Fibroblast of villous mesenchyme (primary cell): Measurements from ENCODE around the gene KHDC1L. TPM values are rescaled to one million over a fixed set of nuclear protein-coding genes. Genes with fewer than 3 reads are reported as not detected.
"Not testable (repeated sequence)": the region's sequence is repeated elsewhere in the genome, so short reads cannot be mapped to it uniquely, and the experiment has no call there.

Experiments used
- DNase-seq: peaks from one replicate; pipeline ENCODE4 v3.0.0-alpha.2; 2010; ENCODE audit warnings: low read depth
- H3K4me3 ChIP-seq: 2 replicates; pipeline ENCODE4 v1.5.1; 2011; ENCODE audit warnings: low read depth, mild to moderate bottlenecking, low read length
- total RNA-seq: library from RNA; depleted of rRNA; stranded (reverse); fragments of >200 nt; gene quantifications from 2 replicates; pipeline ENCODE4 v1.2.3, GENCODE V29; 2012
- TF ChIP-seq, protein P1 (sequence below): IDR thresholded peaks from 2 replicates; pipeline ENCODE4 v1.5.1; 2012; ENCODE audit warnings: low read depth, mild to moderate bottlenecking, low read length; ENCODE audit not compliant: insufficient read depth

KHDC1L gene, protein sequence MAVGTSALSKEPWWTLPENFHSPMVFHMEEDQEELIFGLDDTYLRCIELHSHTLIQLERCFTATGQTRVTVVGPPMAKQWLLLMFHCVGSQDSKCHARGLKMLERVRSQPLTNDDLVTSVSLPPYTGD
- total RNA-seq = 0.43 TPM in 1 of 2 replicates, not detected in the other

DNA sequence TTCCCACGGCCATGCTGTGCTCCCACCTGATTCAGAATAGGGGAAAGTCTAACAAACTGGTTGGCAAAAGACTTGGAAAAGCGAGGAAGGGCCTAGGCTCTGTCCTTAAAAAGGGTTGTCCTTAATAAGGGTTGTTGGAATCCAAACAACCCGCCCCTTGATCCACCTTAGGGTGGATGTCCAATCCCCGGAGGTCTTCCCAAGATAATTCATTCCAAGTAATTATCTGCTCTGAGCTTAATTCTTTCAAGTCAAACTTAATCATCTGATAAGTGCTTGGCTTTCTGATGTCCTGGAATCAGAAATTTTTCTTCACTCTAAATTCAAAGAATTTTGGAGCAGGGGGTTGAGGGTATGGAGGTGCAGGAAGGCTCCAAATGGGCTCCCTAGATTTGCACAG lies at the start of gene KHDC1L:
KHDC1L (minus strand) TSS at position 101 of the 400 bp plus-strand sequence; CDS start at position 13, 88 bp downstream.
- TF ChIP-seq, protein P1, sequence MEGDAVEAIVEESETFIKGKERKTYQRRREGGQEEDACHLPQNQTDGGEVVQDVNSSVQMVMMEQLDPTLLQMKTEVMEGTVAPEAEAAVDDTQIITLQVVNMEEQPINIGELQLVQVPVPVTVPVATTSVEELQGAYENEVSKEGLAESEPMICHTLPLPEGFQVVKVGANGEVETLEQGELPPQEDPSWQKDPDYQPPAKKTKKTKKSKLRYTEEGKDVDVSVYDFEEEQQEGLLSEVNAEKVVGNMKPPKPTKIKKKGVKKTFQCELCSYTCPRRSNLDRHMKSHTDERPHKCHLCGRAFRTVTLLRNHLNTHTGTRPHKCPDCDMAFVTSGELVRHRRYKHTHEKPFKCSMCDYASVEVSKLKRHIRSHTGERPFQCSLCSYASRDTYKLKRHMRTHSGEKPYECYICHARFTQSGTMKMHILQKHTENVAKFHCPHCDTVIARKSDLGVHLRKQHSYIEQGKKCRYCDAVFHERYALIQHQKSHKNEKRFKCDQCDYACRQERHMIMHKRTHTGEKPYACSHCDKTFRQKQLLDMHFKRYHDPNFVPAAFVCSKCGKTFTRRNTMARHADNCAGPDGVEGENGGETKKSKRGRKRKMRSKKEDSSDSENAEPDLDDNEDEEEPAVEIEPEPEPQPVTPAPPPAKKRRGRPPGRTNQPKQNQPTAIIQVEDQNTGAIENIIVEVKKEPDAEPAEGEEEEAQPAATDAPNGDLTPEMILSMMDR = no peak
- no peak within 1 kb of the TSS for H3K4me3 ChIP-seq
- no peak for DNase-seq

DNA sequence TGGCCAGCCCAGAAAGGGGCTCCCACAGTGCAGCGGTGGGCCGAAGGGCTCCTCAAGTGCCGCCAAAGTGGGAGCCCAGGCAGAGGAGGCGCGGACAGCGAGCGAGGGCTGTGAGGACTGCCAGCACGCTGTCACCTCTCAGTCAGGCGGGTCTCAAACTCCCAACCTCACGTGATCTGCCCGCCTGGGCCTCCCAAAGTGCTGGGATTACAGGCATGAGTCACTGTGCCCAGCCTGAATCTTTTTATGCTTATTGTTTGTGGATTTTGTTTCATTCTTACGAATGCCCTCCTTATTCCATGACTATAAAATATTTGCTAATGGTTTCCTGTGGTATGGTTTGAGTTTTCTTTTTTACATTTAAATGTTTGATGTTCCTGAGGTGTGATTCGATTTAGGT lies 44.0 kb upstream of the KHDC1L start:
- not testable (repeated sequence) for DNase-seq, H3K4me3 ChIP-seq

DNA sequence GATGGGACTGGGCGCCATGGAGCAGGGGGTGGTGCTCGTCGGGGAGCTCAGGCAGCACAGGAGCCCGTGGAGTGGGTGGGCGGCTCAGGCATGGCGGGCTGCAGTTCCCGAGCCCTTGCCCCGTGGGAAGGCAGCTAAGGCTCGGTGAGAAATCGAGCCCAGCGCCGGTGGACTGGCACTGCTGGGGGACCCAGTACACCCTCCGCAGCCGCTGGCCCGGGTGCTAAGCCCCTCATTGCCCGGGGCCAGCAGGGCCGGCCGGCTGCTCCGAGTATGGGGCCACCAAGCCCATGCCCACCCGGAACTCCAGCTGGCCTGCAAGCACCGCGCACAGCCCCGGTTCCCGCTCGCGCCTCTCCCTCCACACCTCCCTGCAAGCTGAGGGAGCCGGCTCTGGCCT lies 43.6 kb upstream of the KHDC1L start:
- not testable (repeated sequence) for H3K4me3 ChIP-seq, DNase-seq

DNA sequence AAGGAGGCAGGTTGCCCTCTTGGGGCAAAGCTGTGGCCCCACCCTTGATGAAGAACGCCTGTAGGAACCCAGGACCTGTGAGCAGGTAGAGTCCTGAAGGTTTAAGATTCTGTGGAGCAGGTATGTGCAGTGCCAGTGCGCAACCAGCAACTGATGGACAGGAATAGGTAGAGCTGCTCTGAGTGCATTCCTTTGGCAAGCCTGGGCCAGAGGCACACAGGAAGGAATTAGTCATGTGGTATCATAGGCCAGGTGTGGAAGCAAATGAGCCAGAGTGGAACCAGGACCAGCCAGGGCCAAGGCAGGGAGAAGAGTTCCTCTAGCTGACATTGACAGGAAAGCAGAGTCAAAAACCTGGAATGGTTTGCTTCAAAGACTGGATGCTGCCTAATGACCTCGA lies 39.1 kb upstream of the KHDC1L start:
- TF ChIP-seq, protein P1 = no peak
- DNase-seq = no peak

DNA sequence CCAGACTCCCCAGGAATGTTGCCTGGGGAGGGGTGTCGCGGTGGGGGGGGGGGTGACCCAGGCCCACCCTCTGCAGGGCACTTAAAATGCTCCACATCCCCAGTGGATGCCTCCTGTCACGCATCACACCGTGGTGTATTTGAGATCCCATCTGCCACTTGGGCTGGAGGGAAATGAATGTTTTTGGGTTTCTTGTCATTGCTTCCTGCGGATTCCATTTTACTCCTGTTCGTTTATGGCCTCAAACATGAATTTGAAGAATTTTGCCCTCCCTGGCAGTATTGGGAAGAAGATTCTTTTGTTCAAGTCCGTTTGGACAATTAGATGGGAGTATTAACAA lies 38.2 kb upstream of the KHDC1L start:
- TF ChIP-seq, protein P1 = no peak
- DNase-seq = no peak
- H3K4me3 ChIP-seq = peak overlapping the region; percentile 85

More for the DNA sequence above, 39.1 kb upstream of the KHDC1L start:
- no peak overlapping the region for H3K4me3 ChIP-seq

DNA sequence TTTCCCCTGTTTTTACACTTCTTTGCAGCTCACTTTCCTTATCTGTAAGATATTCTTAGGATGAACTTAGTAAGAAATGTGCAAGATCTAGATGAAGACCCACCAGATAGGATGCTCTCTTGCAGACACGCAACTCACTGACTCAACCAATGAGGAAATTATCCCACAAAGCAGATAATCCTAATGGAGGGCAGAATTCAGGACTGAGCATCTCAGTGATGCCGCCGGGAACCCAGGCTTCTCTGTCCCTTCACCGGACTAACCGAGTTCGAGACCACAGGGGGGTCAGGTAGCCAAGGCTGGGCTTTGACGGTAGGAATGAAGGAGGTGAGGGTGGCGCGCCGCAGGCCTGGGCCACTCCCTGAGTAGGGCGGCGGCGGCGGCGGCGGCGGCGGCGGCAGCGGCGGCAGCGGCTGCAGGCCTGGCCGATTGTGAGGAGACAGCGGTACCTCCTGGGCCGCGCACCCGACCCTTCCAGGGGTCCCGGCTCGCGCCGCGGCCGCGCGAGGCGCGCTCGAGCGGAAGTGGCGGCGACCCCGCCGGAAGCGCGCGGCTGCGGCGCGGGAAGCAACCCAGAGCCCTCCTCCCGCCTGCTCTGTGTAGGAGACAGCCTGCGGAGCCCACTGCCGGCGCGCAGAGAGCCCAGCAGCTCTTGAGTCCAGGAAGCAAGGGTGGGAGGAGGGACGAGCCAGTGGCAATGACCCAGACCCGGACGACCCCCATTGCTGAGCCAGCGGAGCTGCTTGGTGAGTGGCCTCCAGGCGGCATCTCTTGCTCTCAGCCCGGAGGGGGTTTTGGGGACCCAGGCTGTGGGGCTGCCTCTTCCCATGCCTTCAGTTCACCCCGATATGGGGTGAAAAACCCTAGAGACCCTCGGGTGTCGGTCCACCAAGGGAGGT lies 37.6 kb upstream of the KHDC1L start, which contains the start of gene KHDC1:
KHDC1 (minus strand) TSS at position 526 of the 899 bp plus-strand sequence. CDS start 20,679 bp downstream, outside the sequence.
- TF ChIP-seq, protein P1 = no peak
- H3K4me3 ChIP-seq = peak within 1 kb of the TSS; percentile 85
- peak; percentile 49 for DNase-seq

DNA sequence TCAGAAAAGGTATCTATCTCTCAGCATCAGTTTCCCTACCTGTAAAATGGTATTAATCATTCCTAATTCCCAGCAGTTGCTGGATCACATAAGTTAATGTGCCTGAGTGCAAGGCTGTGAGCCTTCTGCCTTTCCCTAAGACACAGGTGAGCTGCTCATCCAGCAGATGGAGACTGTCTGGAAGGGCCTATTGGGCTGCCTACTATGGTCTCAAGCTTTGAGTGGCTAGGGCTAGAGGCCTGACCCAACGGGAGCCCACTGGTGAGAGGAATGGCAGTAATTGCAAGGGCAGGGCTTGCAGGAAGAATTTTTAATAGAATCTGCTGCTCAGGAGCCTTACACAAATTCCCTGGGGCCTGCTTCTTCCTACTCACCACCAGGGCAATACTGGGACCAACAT lies 33.4 kb upstream of the KHDC1L start:
- TF ChIP-seq, protein P1 = no peak
- DNase-seq = no peak
- H3K4me3 ChIP-seq = no peak overlapping the region

DNA sequence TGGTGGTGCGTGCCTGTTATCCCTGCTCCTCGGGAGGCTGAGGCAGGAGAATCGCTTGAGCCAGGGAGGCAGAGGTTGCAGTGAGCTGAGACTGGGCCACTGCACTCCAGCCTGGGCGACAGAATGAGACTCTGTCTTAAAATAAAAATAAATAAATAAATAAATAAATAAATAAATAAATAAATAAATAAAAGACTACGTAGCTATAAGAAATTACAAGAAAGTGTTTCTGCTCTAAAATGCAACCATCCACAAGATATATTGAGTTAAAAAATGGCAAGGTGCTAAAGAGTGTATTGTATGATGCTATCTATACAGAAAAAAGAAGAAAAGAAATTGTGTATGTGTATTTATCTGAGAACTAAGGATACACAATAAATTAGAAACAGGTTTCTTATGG lies 29.0 kb upstream of the KHDC1L start:
- not testable (repeated sequence) for DNase-seq, H3K4me3 ChIP-seq
